ENCODE measurements around the gene PHKB.
A peak's percentile ranks its signal among the peaks of the same experiment; 100 is the strongest.

PHKB gene

GRCh38 chr16:47568351-47568750 lies 107.2 kb downstream of the PHKB start:
- DNase-seq (ENCODE audit: low spot score), result no peak

GRCh38 chr16:47571049-47571448 lies 109.9 kb downstream of the PHKB start:
- no peak for DNase-seq (ENCODE audit: low spot score)

DNA sequence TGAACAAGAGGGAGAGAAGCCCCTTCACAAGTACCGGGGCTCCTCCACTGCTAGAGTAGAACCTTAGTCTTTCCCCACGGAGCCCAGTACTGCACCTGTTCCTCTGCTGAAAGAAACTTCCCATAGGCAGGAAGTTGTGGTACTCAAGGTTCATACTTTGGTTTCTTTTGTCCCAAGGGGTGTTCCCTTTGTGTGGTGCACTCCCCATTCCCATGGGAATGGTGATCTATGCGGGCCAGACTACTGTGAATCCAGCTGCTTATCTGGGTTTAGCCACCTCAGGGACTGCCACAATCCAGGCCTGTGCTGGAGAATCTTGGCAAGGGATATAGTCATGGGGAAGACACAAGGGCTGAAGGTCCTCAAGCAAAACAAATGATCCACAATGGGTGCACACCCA lies 110.6 kb downstream of the PHKB start:
- DNase-seq (ENCODE audit: low spot score), result no peak

GRCh38 chr16:47574091-47575054 lies 113.2 kb downstream of the PHKB start:
- DNase-seq (ENCODE audit: low spot score), result no peak

DNA sequence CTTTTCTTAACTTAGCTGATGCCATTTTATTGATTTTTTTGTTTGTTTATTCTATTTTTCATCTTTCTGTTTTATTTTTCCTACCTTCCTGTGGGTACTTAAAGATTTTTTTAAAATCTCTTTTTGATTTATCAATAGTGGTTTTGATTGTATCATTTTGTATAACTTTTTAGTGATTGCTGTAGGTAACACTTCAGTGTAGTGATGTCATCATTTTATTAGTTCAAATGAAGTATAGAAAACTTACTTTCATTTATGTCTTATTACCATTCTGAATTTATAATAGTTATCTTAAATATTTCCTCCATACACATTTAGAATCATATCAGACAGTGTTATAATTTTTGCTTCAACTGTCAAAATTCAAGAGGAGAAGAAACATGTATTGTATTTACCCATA lies 115.9 kb downstream of the PHKB start:
- DNase-seq (ENCODE audit: low spot score), result no peak

- no peak for DNase-seq (ENCODE audit: low spot score)
These were observed 116.9 kb downstream of the PHKB start for GRCh38 chr16:47578033-47578432.

GRCh38 chr16:47578573-47578972 lies 117.4 kb downstream of the PHKB start:
- DNase-seq (ENCODE audit: low spot score), result no peak

- DNase-seq (ENCODE audit: low spot score), result no peak
These were observed 120.0 kb downstream of the PHKB start for GRCh38 chr16:47581114-47581513.

GRCh38 chr16:47584464-47585225 lies 123.5 kb downstream of the PHKB start:
- DNase-seq (ENCODE audit: low spot score), result no peak

DNA sequence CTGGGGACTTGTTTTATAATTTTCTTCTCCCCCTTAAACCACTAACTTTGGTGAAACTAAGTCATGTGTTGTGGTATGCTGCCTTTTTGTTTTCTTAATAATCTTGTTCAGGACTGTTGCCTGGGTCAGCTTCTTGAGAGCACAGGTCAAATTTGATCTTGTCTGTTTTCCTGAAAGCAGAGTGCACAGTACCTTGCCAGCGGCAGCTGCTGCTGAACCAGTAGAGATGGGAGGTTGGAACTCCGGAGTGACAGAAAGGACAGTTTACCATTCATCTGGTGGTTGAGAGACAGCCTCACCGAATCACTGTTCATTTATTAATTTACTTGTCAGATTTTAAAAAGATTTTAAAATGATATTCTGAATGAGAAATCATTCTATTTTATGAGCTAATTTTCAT lies 125.0 kb downstream of the PHKB start:
- DNase-seq (ENCODE audit: low spot score), result no peak

GRCh38 chr16:47590472-47590871 lies 129.3 kb downstream of the PHKB start:
- no peak for DNase-seq (ENCODE audit: low spot score)

DNA sequence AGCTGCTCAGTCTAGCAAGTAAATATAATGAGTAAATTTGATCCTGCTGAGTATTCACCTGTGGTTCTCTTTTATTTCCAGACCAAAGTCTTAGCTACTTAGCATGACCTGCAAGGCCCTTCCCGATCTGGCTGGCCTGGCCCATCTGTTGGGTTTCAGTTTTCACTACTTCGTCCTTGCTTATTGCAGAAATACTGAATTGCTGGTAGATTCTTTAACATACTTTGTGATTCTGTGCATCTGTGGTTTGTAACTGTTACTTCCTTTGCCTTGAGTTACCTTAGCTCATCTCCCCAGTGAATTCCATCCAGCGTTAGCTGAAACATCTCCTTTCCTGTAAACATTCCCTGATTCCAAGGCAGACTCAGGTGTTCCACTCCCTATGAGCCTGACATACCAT lies 131.1 kb downstream of the PHKB start:
- DNase-seq (ENCODE audit: low spot score), result no peak

- DNase-seq (ENCODE audit: low spot score), result peak; percentile 28
These were observed 138.4 kb downstream of the PHKB start for GRCh38 chr16:47599512-47599911.

DNA sequence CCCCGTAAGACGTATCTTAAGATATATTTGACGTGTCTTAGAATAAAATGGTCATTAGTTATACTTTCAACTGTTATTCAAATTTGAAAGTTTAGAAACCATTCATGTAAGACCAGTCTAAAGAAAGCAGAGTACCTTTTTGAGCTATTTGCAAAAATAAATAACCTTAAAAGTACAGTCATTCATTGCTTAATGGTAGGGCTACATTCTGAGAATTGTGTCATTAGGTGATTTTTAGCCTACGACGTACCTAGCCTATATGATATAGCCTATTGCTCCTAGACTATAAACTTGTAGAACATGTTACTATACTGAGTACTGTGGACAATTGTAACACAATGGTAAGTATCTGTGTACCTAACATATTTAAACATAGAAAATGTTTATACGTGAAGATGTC lies 139.2 kb downstream of the PHKB start:
- DNase-seq (ENCODE audit: low spot score), result no peak

GRCh38 chr16:47604306-47604705 lies 143.2 kb downstream of the PHKB start:
- no peak for DNase-seq (ENCODE audit: low spot score)

DNA sequence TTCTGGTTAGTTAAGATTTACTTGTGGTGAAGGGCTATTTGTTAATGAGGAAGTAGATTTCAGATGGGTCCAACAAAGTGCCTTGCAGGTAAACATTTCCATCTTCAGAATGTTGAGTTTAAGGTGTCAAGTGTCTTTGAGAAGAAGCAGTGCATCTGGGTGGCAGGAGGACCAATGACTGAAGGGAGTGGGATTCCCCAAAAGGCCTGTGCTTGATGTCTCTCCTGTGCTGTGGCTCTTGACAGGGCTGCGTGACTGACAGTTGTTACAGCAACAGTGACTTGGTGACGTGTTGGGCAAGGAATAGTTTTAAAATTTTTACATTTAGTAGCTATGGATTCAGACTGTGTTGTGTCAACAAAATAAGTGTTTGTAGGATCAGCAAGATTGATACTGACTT lies 149.9 kb downstream of the PHKB start:
- DNase-seq (ENCODE audit: low spot score), result no peak

GRCh38 chr16:47611848-47612493 lies 150.8 kb downstream of the PHKB start:
- no peak for DNase-seq (ENCODE audit: low spot score)

DNA sequence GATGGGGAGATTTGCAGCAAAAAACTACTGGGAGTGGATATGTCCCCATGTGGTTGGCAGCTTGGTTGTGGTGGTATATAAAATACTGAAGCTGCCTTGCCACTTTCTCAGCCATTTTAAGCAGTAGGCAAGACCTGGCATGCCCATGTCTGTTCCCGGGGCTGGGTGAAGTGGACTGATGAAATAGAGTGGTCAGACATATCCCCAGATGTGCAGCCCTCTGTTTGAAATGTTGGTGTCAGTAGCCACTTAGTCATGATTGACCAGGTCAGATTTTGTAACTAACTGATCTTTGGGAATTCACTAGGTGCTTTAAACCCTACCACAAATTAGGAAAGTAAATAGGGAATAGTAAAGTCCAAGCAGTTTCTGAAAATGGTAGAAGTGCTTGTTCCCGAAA lies 151.6 kb downstream of the PHKB start:
- no peak for DNase-seq (ENCODE audit: low spot score)

GRCh38 chr16:47613251-47613650 lies 152.1 kb downstream of the PHKB start:
- DNase-seq (ENCODE audit: low spot score), result no peak

DNA sequence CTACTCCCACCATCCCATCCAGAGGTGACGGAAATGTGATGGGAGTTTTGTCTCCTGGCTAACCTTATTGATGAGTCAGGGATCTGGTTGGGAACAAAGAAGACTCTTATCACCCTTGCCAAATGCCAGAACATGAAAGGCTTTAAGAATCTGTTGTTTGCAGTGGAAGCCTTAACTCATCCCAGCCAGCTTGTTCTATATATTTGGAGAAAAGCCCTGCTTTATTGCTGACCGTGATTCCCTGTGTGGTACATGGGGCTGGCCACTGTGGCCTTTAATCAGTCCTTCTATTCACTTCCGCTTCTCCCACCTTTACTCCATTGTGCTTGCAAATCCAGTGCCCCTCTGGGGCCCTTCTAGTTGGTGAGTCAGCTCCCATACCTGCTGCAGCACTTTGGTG lies 156.6 kb downstream of the PHKB start:
- DNase-seq (ENCODE audit: low spot score), result no peak

DNA sequence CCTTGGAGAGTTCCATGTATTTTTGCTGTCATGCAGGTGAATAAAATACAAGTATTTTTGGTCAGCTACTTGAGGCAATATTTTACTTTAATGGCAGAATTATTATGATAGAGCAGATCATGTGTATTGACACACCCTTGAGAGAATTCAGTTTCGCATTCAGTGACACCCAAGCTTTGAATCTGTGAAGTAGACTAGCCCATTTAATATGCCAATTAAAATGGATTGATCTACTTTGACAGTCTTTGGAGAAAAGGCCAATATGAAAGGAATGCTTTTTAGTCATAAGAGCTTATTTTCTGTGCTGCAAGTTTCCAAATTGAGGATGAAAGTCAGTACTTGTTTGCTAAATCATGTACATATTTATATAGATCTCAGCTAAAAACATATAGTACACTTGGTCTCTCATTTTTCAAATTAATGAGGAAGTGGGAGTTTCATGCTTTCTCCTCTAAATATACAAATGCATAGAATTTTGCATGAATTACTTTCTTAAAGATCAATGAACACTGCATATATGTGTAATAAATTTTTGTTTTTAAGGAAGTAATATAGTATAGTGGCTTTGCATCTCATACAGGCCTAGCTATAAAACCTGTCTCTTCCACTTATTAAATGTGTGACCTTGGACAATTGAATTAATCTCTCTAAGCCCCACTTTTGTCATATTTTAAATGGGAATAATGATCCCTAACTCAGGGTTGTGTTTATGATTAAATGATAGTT lies 161.5 kb downstream of the PHKB start:
- DNase-seq (ENCODE audit: low spot score), result no peak

GRCh38 chr16:47624563-47624962 lies 163.4 kb downstream of the PHKB start:
- DNase-seq (ENCODE audit: low spot score), result no peak
